ENCODE measurements around the gene RRP7A.
"Not testable (repeated sequence)": the region's sequence is repeated elsewhere in the genome, so short reads cannot be mapped to it uniquely, and the experiment has no call there.

The RRP7A gene

GRCh38 chr22:42495533-42496141 is 24.0 kb downstream of the RRP7A start:
- not testable (repeated sequence) for DNase-seq (ENCODE audit: low read depth)

GRCh38 chr22:42493393-42493792 is 26.2 kb downstream of the RRP7A start:
- DNase-seq (ENCODE audit: low read depth): no peak

GRCh38 chr22:42492323-42492690 is 27.3 kb downstream of the RRP7A start:
- no peak for DNase-seq (ENCODE audit: low read depth)

- DNase-seq (ENCODE audit: low read depth): no peak
Measured at GRCh38 chr22:42490243-42490832, 29.3 kb downstream of the RRP7A start.

GRCh38 chr22:42489000-42489399 is 30.6 kb downstream of the RRP7A start:
- DNase-seq (ENCODE audit: low read depth): no peak

GRCh38 chr22:42484506-42484905 is 35.1 kb downstream of the RRP7A start:
- DNase-seq (ENCODE audit: low read depth): no peak

- DNase-seq (ENCODE audit: low read depth): not testable (repeated sequence)
Measured at GRCh38 chr22:42483610-42484223, 35.9 kb downstream of the RRP7A start.

GRCh38 chr22:42475122-42475521 is 44.5 kb downstream of the RRP7A start:
- no peak for DNase-seq (ENCODE audit: low read depth)

- DNase-seq (ENCODE audit: low read depth): peak; percentile 12
Measured at GRCh38 chr22:42473484-42474193, 46.0 kb downstream of the RRP7A start.

GRCh38 chr22:42472671-42473070 is 46.9 kb downstream of the RRP7A start:
- DNase-seq (ENCODE audit: low read depth): no peak

GRCh38 chr22:42471441-42471840 is 48.2 kb downstream of the RRP7A start:
- DNase-seq (ENCODE audit: low read depth): no peak

GRCh38 chr22:42470366-42471082 is 49.1 kb downstream of the RRP7A start:
- no peak for DNase-seq (ENCODE audit: low read depth)

- DNase-seq (ENCODE audit: low read depth): no peak
Measured at GRCh38 chr22:42468841-42469240, 50.8 kb downstream of the RRP7A start.

- no peak for DNase-seq (ENCODE audit: low read depth)
Measured at GRCh38 chr22:42462016-42462415, 57.6 kb downstream of the RRP7A start.

GRCh38 chr22:42461511-42461910 is 58.1 kb downstream of the RRP7A start:
- DNase-seq (ENCODE audit: low read depth): no peak

Measured in HS-27A (cell line).